Keratinocyte (primary cell): Measurements from ENCODE around the gene BNIP3. TPM values are rescaled to one million over a fixed set of nuclear protein-coding genes. Genes with fewer than 3 reads are reported as not detected.
A peak's percentile ranks its signal among the peaks of the same experiment; 100 is the strongest.

Source experiments
- DNase-seq: peaks from one replicate; pipeline ENCODE4 v3.0.0-alpha.2; 2011; ENCODE audit warnings: low read depth, missing footprints, low spot score
- FAIRE-seq: peaks from 2 replicates; lab custom pipeline; 2011; peaks lifted over from hg19 to GRCh38; lab: Jason Lieb, UNC
- H2AFZ ChIP-seq: 2 replicates; pipeline ENCODE4 v1.6.0; 2012; ENCODE audit warnings: low read length, control low read depth, inconsistent platforms; ENCODE audit not compliant: control insufficient read depth
- H3K27ac ChIP-seq: 2 replicates; pipeline ENCODE4 v1.5.1; 2011; ENCODE audit warnings: low read length; ENCODE audit not compliant: control insufficient read depth, insufficient read depth
- H3K27me3 ChIP-seq: 3 replicates; pipeline ENCODE4 v1.6.0; 2011; ENCODE audit warnings: low read length; ENCODE audit not compliant: control insufficient read depth, insufficient read depth; ENCODE audit errors: extremely low read depth
- H3K36me3 ChIP-seq, 2 experiments: 2 replicates in 1 of 2; 3 replicates in 1 of 2; pipeline ENCODE4 v1.5.1; 2011; ENCODE audit warnings: low read length in 2 of 2, mild to moderate bottlenecking in 1 of 2; ENCODE audit not compliant: control insufficient read depth in 2 of 2, insufficient read depth in 2 of 2; ENCODE audit errors: extremely low read depth in 1 of 2
- H3K4me1 ChIP-seq: 3 replicates; pipeline ENCODE4 v1.5.1; 2011; ENCODE audit warnings: low read length; ENCODE audit not compliant: control insufficient read depth, insufficient read depth; ENCODE audit errors: extremely low read depth
- H3K4me2 ChIP-seq: 3 replicates; pipeline ENCODE4 v1.6.0; 2011; ENCODE audit warnings: low read depth, low read length; ENCODE audit not compliant: control insufficient read depth, insufficient read depth; ENCODE audit errors: extremely low read depth
- H3K4me3 ChIP-seq, 3 experiments: fragments of 200-600 bp in 1 of 3; sonication (generic) in 1 of 3; 2 replicates in 2 of 3; 3 replicates in 1 of 3; pipeline ENCODE4 v1.5.1; 2011 to 2016; ENCODE audit warnings: low read length in 3 of 3, mild to moderate bottlenecking in 3 of 3, control low read depth in 2 of 3, inconsistent platforms in 1 of 3, low read depth in 1 of 3, mixed read lengths in 1 of 3, mixed run types in 1 of 3, moderate library complexity in 1 of 3; ENCODE audit not compliant: control insufficient read depth in 2 of 3, insufficient read depth in 2 of 3; ENCODE audit errors: extremely low read depth in 1 of 3
- H3K79me2 ChIP-seq: 2 replicates; pipeline ENCODE4 v1.6.0; 2012; ENCODE audit warnings: low read length; ENCODE audit not compliant: control insufficient read depth, insufficient read depth
- H3K9ac ChIP-seq: 3 replicates; pipeline ENCODE4 v1.6.0; 2011; ENCODE audit warnings: low read length; ENCODE audit not compliant: control insufficient read depth, insufficient read depth; ENCODE audit errors: extremely low read depth
- H3K9me1 ChIP-seq: 3 replicates; pipeline ENCODE4 v1.6.0; 2011; ENCODE audit warnings: low read length; ENCODE audit not compliant: control insufficient read depth, insufficient read depth; ENCODE audit errors: extremely low read depth
- H3K9me3 ChIP-seq: 2 replicates; pipeline ENCODE4 v1.5.1; 2012; ENCODE audit warnings: low read depth, low read length; ENCODE audit not compliant: control insufficient read depth
- H4K20me1 ChIP-seq: 3 replicates; pipeline ENCODE4 v1.6.0; 2011; ENCODE audit warnings: low read length; ENCODE audit not compliant: control insufficient read depth, insufficient read depth; ENCODE audit errors: extremely low read depth
- CTCF ChIP-seq, 3 experiments: IDR thresholded peaks in 1 of 3; conservative IDR thresholded peaks in 1 of 3; optimal IDR thresholded peaks in 1 of 3; 2 replicates in 2 of 3; 3 replicates in 1 of 3; pipeline versions ENCODE3 to v1.5.1; 2011; ENCODE audit warnings: low read length in 3 of 3, mild to moderate bottlenecking in 3 of 3, moderate library complexity in 2 of 3, control low read depth in 1 of 3, inconsistent platforms in 1 of 3; ENCODE audit not compliant: insufficient read depth in 2 of 3; ENCODE audit errors: extremely low read depth in 1 of 3
- EZH2 ChIP-seq: IDR thresholded peaks from one replicate; pipeline ENCODE4 v1.6.1; 2012; ENCODE audit warnings: inconsistent platforms, mild to moderate bottlenecking, low read length, moderate library complexity
- dilution Hi-C: fragments of 300-500 bp; cut with MboI; formaldehyde crosslinking; loops from one replicate; pipeline ENCODE4 v1.7.0; 2020; ENCODE audit warnings: low sequenced_read_pairs; ENCODE audit not compliant: extremely low pct_ligation_motif_present
- polyA plus RNA-seq, 5 experiments: library from polyadenylated mRNA; depleted of rRNA in 3 of 5; stranded (reverse) in 3 of 5; stranded (forward) in 1 of 5; unstranded in 1 of 5; fragments of >200 nt; gene quantifications; 1 replicate in 1 of 5; 2 replicates in 3 of 5; 3 replicates in 1 of 5; pipeline versions ENCODE4 v1.2.1 to v1.2.3, GENCODE V29; 2011 to 2012; ENCODE audit warnings: missing spikeins in 2 of 5, low read depth in 1 of 5, low replicate concordance in 1 of 5

The BNIP3 gene
- polyA plus RNA-seq, 1 donor (not counting 4 experiments of a cell fraction or from before 2014, with no cell fraction given), result 77.9 TPM

- Histone ChIP-seq H3K4me2 (no peak overlapping the region), H3K27ac (no peak overlapping the region), H3K9ac (no peak overlapping the region), H3K27me3 (peaks cover 3% of the 10 kb centered on the region), H3K79me2 (peaks cover 19% of the 10 kb centered on the region), H3K9me3 (no peaks in the 10 kb centered on the region), H3K4me3 (no peak overlapping the region), H4K20me1 (peaks cover 4% of the 10 kb centered on the region), H3K9me1 (peaks cover 4% of the 10 kb centered on the region), H3K4me1 (peaks cover 5% of the 10 kb centered on the region), H3K36me3 (no peaks in the 10 kb centered on the region), H2AFZ (no peak overlapping the region)
- dilution Hi-C loops, result no loop called here
- peak; percentile 61 for FAIRE-seq
- no peak for TF ChIP-seq EZH2
- TF ChIP-seq CTCF (optimal IDR thresholded peaks at IDR 0.05 in 1 of 3, IDR thresholded peaks at IDR 0.05 in 1 of 3, conservative IDR thresholded peaks at IDR 0.05 in 1 of 3; ENCODE audit: extremely low read depth in 1 of 3, insufficient read depth in 2 of 3, low read length in 3 of 3), result no peak
- peak; percentile 13 for DNase-seq
Measured at GRCh38 chr10:131983780-131984179, 2.1 kb upstream of the BNIP3 start.

GRCh38 chr10:131982796-131983195 lies 1.1 kb upstream of the BNIP3 start:
- no peak overlapping the region for H2AFZ ChIP-seq
- H4K20me1 ChIP-seq, result peaks cover 6% of the 10 kb centered on the region
- peak overlapping the region; percentile 56 for H3K4me2 ChIP-seq
- FAIRE-seq, result no peak
- DNase-seq, result no peak
- no peak overlapping the region for H3K27ac ChIP-seq
- peaks cover 24% of the 10 kb centered on the region for H3K79me2 ChIP-seq
- H3K9ac ChIP-seq, result no peak overlapping the region
- dilution Hi-C loops, result no loop called here
- H3K9me1 ChIP-seq, result peaks cover 4% of the 10 kb centered on the region
- peaks cover 5% of the 10 kb centered on the region for H3K4me1 ChIP-seq
- H3K27me3 ChIP-seq, result peaks cover 3% of the 10 kb centered on the region
- H3K9me3 ChIP-seq, result no peaks in the 10 kb centered on the region
- TF ChIP-seq CTCF (optimal IDR thresholded peaks at IDR 0.05 in 1 of 3, IDR thresholded peaks at IDR 0.05 in 1 of 3, conservative IDR thresholded peaks at IDR 0.05 in 1 of 3; ENCODE audit: extremely low read depth in 1 of 3, insufficient read depth in 2 of 3, low read length in 3 of 3) (no peak), EZH2 (no peak)
- peak overlapping the region; percentile 27 to 95 (median 62) for H3K4me3 ChIP-seq
- peaks cover 0 to under 1% of the 10 kb centered on the region in 2 experiments for H3K36me3 ChIP-seq
